WTC11 (cell line): ENCODE measurements around the gene SIPA1L3. TPM values are rescaled to one million over a fixed set of nuclear protein-coding genes. Genes with fewer than 3 reads are reported as not detected.

Experiments
- ATAC-seq: fragments of 200-7000 bp; cut with Tn5 transposase; 2 replicates; pipeline ENCODE4 v1.10.0; 2021; ENCODE audit warnings: mild to moderate bottlenecking, moderate library complexity
- CTCF ChIA-PET: fragments of 300-600 bp; sonication (Branson Sonifier 250); formaldehyde crosslinking; loops from one replicate; lab custom pipeline; 2021; ENCODE audit warnings: antibody characterized with exemption; lab: Charles Lee
- POLR2A ChIA-PET: fragments of 350-600 bp; sonication (Branson Sonifier 250); formaldehyde crosslinking; loops from one replicate; lab custom pipeline; 2021; ENCODE audit warnings: antibody characterized with exemption; lab: Charles Lee
- DNase-seq: peaks from one replicate; pipeline ENCODE4 v3.0.0; 2021; ENCODE audit warnings: low spot score
- H3K27ac Mint-ChIP-seq: 2 replicates; pipeline ENCODE4 v1.8.0; 2021; ENCODE audit warnings: mixed read lengths
- H3K27me3 Mint-ChIP-seq: 2 replicates; pipeline ENCODE4 v1.8.0; 2021; ENCODE audit warnings: low read depth, mild to moderate bottlenecking, moderate library complexity, mixed read lengths
- H3K36me3 Mint-ChIP-seq: 2 replicates; pipeline ENCODE4 v1.8.0; 2021; ENCODE audit warnings: mixed read lengths
- H3K4me1 Mint-ChIP-seq: 2 replicates; pipeline ENCODE4 v1.8.0; 2022; ENCODE audit warnings: mixed read lengths
- H3K4me3 Mint-ChIP-seq: 2 replicates; pipeline ENCODE4 v1.8.0; 2021; ENCODE audit warnings: mild to moderate bottlenecking, moderate library complexity, mixed read lengths
- H3K9me3 Mint-ChIP-seq: 2 replicates; pipeline ENCODE4 v1.8.0; 2021; ENCODE audit warnings: mixed read lengths
- CTCF ChIP-seq: fragments of 200-600 bp; IDR thresholded peaks from 2 replicates; pipeline ENCODE4 v1.8.0; 2022; ENCODE audit warnings: antibody characterized with exemption
- ELF4 ChIP-seq: sonication (generic); formaldehyde crosslinking; IDR thresholded peaks from 2 replicates; pipeline ENCODE4 v1.8.1; 2022; ENCODE audit warnings: low read depth, mild to moderate bottlenecking, moderate library complexity, missing genetic modification reagents
- FOXP1 ChIP-seq: sonication (generic); formaldehyde crosslinking; IDR thresholded peaks from 2 replicates; pipeline ENCODE4 v1.8.0; 2022; ENCODE audit warnings: missing genetic modification reagents, mild to moderate bottlenecking, moderate library complexity, borderline replicate concordance
- GABPB1 ChIP-seq: sonication (generic); formaldehyde crosslinking; IDR thresholded peaks from 2 replicates; pipeline ENCODE4 v1.8.1; 2023; ENCODE audit warnings: mild to moderate bottlenecking, missing genetic modification reagents
- MAX ChIP-seq: sonication (generic); formaldehyde crosslinking; IDR thresholded peaks from 2 replicates; pipeline ENCODE4 v1.8.0; 2022; ENCODE audit warnings: mild to moderate bottlenecking, missing genetic modification reagents
- MLX ChIP-seq: sonication (generic); formaldehyde crosslinking; IDR thresholded peaks from 2 replicates; pipeline ENCODE4 v1.8.1; 2023; ENCODE audit warnings: mild to moderate bottlenecking, missing genetic modification reagents, moderate library complexity
- NFATC4 ChIP-seq: fragments of 250-450 bp; sonication (Bioruptor Pico); IDR thresholded peaks from 2 replicates; pipeline ENCODE4 v1.9.0; 2021; ENCODE audit warnings: mild to moderate bottlenecking
- PREB ChIP-seq: sonication (generic); formaldehyde crosslinking; IDR thresholded peaks from 2 replicates; pipeline ENCODE4 v1.8.1; 2022; ENCODE audit warnings: mild to moderate bottlenecking, missing genetic modification reagents, moderate library complexity, borderline replicate concordance
- RORB ChIP-seq: fragments of 250-450 bp; sonication (Bioruptor Pico); IDR thresholded peaks from 2 replicates; pipeline ENCODE4 v1.9.0; 2021; ENCODE audit warnings: mild to moderate bottlenecking
- USF1 ChIP-seq: sonication (generic); formaldehyde crosslinking; IDR thresholded peaks from 2 replicates; pipeline ENCODE4 v1.8.0; 2022; ENCODE audit warnings: mild to moderate bottlenecking, missing genetic modification reagents
- ZBTB43 ChIP-seq: sonication (generic); formaldehyde crosslinking; IDR thresholded peaks from 2 replicates; pipeline ENCODE4 v1.8.1; 2023; ENCODE audit warnings: mild to moderate bottlenecking, missing genetic modification reagents
- ZMAT4 ChIP-seq: fragments of 250-450 bp; sonication (Bioruptor Pico); IDR thresholded peaks from 2 replicates; pipeline ENCODE4 v1.9.0; 2021; ENCODE audit warnings: mild to moderate bottlenecking
- ZNF219 ChIP-seq: sonication (generic); formaldehyde crosslinking; IDR thresholded peaks from 2 replicates; pipeline ENCODE4 v1.8.0; 2023; ENCODE audit warnings: missing genetic modification reagents, mild to moderate bottlenecking, borderline replicate concordance
- ZNF423 ChIP-seq: fragments of 250-450 bp; sonication (Bioruptor Pico); IDR thresholded peaks from 2 replicates; pipeline ENCODE4 v2.1.2; 2022; ENCODE audit warnings: mild to moderate bottlenecking, moderate library complexity
- ZNF512 ChIP-seq: sonication (generic); formaldehyde crosslinking; IDR thresholded peaks from 2 replicates; pipeline ENCODE4 v1.8.1; 2022; ENCODE audit warnings: missing genetic modification reagents, borderline replicate concordance
- ZNF532 ChIP-seq: fragments of 250-450 bp; sonication (Bioruptor Pico); IDR thresholded peaks from 2 replicates; pipeline ENCODE4 v1.9.0; 2021; ENCODE audit warnings: mild to moderate bottlenecking, borderline replicate concordance
- total RNA-seq: library from RNA; stranded (reverse); gene quantifications from 3 replicates; pipeline ENCODE4 v1.2.3, GENCODE V29; 2021
- TF ChIP-seq, protein P1 (sequence below): sonication (generic); formaldehyde crosslinking; IDR thresholded peaks from 2 replicates; pipeline ENCODE4 v1.8.0; 2022; ENCODE audit warnings: mild to moderate bottlenecking, missing genetic modification reagents
- TF ChIP-seq, protein P2 (sequence below): sonication (generic); formaldehyde crosslinking; conservative IDR thresholded peaks from 2 replicates; pipeline ENCODE4 v1.8.1; 2022; ENCODE audit warnings: mild to moderate bottlenecking, missing genetic modification reagents

SIPA1L3 gene
- total RNA-seq, 1 experiment from 2014 or later = 41.5 TPM

- peaks cover 11% of the 10 kb centered on the region for H3K4me1 Mint-ChIP-seq
- no peaks in the 10 kb centered on the region for H3K27me3 Mint-ChIP-seq
- H3K36me3 Mint-ChIP-seq = peaks cover 26% of the 10 kb centered on the region
- TF ChIP-seq ZNF532 (CRISPR knock-in tag) (no peak), PREB (CRISPR knock-in tag) (no peak), ZNF423 (CRISPR knock-in tag) (no peak), ZBTB43 (CRISPR knock-in tag) (no peak), NFATC4 (no peak), USF1 (no peak), ELF4 (CRISPR knock-in tag) (no peak), MAX (CRISPR knock-in tag) (no peak), MLX (CRISPR knock-in tag) (no peak), ZNF512 (CRISPR knock-in tag) (no peak), ZNF219 (CRISPR knock-in tag) (no peak), ZMAT4 (CRISPR knock-in tag) (no peak), FOXP1 (CRISPR knock-in tag) (no peak), RORB (CRISPR knock-in tag) (no peak), CTCF (no peak), GABPB1 (CRISPR knock-in tag) (no peak)
- TF ChIP-seq, protein P1, sequence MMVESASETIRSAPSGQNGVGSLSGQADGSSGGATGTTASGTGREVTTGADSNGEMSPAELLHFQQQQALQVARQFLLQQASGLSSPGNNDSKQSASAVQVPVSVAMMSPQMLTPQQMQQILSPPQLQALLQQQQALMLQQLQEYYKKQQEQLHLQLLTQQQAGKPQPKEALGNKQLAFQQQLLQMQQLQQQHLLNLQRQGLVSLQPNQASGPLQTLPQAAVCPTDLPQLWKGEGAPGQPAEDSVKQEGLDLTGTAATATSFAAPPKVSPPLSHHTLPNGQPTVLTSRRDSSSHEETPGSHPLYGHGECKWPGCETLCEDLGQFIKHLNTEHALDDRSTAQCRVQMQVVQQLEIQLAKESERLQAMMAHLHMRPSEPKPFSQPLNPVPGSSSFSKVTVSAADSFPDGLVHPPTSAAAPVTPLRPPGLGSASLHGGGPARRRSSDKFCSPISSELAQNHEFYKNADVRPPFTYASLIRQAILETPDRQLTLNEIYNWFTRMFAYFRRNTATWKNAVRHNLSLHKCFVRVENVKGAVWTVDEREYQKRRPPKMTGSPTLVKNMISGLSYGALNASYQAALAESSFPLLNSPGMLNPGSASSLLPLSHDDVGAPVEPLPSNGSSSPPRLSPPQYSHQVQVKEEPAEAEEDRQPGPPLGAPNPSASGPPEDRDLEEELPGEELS (CRISPR knock-in tag) = no peak
- TF ChIP-seq, protein P2, sequence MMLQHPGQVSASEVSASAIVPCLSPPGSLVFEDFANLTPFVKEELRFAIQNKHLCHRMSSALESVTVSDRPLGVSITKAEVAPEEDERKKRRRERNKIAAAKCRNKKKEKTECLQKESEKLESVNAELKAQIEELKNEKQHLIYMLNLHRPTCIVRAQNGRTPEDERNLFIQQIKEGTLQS = no peak
- TF ChIP-seq, all 79 proteins: peak for 0
- ChIA-PET CTCF (no interaction called here), POLR2A (no interaction called here)
- Mint-ChIP-seq H3K4me3 (no peak overlapping the region), H3K9me3 (peaks cover 26% of the 10 kb centered on the region), H3K27ac (no peak overlapping the region)
- DNase-seq = no peak
- no peak for ATAC-seq
Observed at GRCh38 chr19:37970699-37971098, 63.7 kb downstream of the SIPA1L3 start.
